GM21447 (cell line): Measurements from ENCODE around the gene FNTB.

ENCODE experiments used
- ATAC-seq: cut with Tn5 transposase; IDR thresholded peaks from one replicate; pipeline ENCODE4 v1.9.1; 2021; ENCODE audit not compliant: unreplicated experiment

FNTB gene, protein sequence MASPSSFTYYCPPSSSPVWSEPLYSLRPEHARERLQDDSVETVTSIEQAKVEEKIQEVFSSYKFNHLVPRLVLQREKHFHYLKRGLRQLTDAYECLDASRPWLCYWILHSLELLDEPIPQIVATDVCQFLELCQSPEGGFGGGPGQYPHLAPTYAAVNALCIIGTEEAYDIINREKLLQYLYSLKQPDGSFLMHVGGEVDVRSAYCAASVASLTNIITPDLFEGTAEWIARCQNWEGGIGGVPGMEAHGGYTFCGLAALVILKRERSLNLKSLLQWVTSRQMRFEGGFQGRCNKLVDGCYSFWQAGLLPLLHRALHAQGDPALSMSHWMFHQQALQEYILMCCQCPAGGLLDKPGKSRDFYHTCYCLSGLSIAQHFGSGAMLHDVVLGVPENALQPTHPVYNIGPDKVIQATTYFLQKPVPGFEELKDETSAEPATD

DNA sequence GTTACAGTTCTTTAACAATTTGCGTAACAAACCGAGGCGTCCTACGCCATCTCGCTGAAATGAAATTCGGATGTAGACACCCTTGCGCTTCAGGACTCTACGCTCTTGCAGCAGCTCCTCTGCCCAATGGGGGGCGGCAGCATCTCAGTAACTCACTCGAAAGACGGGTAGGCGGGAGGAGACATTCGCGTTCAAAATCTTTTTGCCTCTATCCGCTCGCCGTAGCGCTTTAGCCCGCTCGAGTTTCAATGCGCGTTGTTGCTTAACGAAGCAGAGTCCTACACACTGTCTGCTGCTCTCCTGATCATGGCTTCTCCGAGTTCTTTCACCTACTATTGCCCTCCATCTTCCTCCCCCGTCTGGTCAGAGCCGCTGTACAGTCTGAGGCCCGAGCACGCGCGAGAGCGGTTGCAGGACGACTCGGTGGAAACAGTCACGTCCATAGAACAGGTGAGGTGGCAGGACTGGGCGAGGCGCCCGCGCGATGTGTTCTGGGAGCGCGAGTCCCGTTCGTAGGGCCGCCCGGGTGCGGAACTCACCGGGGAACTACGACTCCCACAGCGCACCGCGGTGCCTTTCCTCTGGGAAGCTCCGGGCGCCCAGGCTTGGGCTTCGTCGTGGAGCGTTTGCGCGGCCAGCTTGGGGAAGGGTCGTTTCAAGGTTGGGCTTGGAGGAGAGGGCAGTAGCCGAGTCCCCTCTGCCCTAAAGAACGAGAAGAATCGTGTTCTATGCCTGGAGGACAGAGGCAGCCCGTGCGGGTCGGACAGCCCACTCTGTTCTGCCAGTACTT, at the start of gene FNTB:
TSS of gene FNTB (plus strand) at position 248 of the 790 bp plus-strand sequence. CDS start at position 307, 59 bp downstream.
- ATAC-seq, result peak; percentile 88

DNA sequence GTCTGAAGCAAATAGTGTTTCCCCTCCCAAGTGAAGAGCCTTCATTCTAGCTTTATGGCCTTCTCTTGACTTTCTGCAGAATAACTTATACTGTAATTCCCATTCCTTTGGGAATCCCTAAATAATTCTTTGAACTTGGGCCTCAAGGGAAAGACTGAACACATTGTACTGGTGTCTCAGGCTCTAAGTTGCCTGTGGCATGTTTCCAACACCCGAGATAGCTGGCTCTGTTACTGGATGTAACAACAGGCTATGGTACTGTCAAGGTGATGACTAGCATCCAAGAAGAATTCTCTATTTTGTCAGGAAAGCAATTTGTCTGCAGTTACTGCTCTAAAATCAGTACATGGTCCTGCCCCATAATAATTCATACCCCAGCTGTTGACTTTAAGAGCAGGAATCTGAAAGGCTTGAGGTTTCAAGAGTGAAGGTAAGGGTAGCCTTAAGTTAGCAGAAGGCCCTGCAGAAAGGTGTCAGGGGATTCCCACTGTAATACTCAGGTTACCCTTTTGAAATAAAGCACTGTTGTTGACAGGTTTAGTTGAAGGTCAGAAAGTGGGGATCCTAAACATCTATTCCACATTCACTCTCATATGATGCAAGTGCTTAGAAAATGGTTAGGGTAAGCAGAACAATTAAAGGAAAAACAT, 49.4 kb upstream of the FNTB start:
- ATAC-seq, result no peak

DNA sequence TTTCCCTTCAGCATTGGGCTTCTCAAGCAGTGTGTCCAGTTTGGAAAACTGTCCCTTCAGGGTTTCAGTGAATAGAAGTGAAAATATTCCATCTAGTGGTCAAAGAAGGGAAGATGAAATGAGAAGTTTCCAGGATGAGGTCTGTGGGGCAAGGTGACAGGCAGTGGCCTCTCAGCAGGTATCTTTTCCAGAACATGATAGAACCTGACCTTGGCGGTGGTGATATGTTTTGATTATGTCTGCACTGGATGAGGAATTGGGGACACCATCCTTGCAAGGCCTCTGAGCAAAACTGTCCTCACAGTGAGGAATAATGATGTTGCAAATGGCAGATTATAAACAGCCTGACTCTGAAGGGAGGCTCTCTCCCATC, 48.9 kb upstream of the FNTB start:
- ATAC-seq, result no peak

DNA sequence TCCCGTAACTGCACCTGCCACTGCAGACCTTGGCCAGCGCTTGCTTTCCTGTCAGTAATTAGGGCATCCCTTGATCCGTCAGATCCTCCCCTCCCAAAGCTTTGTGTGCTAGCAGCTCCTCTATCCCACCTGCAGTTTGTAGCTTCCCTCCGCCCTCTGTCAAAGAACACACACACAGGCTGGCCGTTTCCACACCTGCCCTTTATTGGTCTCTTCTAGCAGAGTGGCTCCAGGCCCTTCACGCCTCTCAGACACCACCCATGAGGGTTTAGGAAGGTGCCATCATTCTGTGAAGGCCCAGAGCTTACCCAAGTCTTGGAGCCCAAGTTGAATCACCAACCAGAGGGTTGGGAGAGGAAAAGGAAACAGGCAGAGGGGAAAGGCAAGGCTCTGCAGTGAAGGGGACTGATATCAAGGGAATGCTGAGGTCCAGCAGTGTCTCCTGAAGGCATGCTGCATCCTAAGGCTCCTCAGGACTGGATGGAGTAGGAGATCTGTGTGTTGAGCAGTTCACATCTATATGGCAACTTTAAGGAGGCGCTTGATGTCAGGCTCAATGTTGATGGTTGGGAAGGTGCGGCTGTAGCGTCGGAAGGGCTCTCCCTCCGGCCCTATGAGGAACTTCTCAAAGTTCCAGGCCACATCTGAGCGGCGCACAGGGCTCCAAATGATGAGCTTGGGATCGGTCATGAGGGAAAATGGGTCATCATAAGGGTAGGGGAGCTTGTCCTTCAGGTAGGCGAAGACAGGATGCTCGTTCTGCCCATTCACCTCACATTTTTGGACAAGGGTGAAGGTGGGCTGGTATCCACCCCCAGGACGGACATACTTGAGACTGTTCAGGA, 47.5 kb upstream of the FNTB start:
- no peak for ATAC-seq

DNA sequence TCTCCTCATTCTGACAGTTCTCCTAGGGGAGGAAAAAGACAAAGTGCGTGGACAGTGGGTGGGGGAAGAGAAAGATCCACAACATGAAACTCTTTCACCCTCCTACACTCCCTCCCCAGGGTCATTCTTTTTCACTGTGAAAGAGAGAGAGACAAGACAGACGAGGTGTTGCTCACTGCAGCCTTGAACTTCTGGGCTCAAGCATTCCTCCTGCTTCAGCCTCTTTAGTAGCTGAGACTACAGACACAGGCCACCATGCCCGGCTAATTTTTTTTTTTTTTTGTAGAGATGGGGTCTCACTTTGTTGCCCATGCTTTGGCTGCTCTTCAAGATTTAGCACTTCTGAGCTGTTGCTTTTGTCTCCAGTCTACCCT, 46.9 kb upstream of the FNTB start:
- ATAC-seq, result no peak

DNA sequence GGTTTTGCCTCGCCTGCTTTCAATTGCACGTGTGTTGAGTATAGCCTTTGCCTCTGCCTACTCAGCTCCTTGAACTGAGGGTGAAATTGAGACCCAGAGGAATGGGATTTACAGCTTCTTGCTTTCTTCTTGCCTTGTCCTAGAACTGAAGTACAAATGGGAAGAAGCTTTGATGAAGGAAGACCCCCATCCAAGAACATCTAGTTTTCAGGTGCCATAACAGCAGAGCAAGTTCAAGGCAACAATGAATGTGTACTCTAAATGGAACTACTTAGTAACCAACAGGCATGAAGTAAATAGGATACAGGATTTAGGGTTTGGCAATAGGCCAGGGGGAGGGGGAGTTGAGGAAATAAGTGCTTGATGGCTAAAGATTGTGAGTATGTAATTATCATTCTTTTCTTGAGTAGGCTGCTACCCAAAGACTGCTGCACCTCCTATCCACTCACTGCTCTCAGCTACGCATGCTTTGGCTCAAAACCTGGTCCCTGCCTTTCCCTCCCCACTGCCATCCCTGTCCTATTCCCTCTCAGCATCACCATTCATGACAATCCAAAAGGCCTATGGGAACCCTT, 46.3 kb upstream of the FNTB start:
- ATAC-seq, result no peak

DNA sequence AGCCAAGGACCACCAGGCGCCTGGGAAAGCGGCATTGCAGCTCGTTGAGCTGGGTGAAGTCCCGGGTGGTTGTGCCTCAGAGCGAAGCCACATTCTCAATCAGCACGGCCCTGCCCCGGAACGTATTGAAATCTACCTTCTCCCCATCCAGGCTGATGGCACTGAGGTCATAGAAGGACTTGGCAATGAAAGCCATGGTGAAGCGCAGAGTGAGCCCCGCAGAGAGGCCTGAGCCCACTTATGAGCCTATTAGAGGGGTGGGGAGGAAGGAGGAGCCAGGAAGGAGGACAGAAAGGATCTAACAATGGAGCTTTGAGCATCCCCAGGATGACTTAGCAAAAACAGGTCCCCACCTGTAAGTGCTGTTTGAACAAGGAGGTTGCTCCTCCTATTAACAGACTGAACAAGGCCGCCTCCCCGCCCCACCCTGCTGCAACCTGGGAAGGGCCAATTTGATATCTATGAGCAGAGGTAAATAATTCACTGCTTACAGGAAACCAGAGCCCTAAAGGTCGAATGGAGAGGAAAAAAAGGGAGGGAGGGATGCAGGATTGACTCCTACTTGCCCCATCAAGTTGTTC, 44.1 kb upstream of the FNTB start, which contains the start of gene GPX2:
TSS of gene GPX2 (minus strand) at position 215 of the 581 bp plus-strand sequence. CDS start at position 196, 19 bp downstream.
- ATAC-seq, result no peak

DNA sequence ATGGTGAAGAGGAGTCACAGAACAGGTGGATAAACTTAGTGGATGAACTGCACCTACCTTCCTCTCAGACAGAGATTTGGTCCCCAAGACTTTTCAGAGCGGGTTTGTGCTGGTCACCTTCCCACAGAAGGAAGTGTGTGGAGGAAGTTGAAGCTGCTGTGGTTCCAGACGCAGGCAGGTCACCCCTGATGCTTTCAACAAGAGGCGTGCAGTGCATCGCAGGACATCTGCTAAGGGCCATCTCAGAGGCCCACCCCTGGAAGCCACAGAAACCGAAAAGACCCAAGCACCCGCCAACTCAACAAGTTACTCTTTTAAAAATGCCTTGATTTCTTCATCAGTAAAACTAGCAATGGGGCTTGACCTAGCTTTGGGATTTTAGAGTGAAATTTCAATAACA, 43.1 kb upstream of the FNTB start:
- ATAC-seq, result no peak

DNA sequence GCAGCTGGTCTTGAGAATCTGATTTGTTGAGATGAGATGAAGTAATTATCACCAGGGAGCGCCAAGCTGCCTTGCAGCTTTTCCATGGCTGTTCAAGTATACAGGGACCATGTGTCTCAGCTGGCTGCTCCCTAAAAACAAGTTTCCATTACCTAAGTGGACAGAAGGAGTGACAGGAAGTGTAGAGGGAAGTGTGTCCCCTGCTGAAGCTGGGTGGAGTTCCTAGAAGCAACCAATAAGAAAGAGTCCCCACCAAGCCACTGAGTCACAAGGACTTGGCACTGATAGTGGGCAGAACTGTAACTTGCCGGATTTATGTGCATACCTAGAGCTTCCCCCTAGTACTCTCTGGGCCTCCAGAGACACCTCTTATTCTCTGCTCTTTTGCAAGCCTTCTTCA, 42.7 kb upstream of the FNTB start:
- ATAC-seq, result no peak

DNA sequence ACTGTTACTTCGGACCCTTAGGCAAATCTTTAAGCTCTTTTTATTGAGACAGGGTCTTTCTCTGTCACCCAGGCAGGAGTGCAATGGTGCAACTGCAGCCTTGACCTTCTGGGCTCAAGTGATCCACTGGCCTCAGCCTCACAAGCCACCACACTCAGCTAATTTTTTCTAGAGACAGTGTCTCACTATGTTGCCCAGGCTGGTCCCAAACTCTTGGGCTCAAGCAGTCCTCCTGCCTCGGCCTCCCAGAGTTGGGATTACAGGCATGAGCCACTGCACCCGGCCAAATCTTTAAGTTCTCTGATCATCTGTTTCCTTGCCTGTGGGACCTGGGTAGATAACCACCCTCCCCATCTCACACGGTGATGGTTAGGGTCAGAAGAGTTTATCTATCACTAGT, 41.8 kb upstream of the FNTB start:
- no peak for ATAC-seq

DNA sequence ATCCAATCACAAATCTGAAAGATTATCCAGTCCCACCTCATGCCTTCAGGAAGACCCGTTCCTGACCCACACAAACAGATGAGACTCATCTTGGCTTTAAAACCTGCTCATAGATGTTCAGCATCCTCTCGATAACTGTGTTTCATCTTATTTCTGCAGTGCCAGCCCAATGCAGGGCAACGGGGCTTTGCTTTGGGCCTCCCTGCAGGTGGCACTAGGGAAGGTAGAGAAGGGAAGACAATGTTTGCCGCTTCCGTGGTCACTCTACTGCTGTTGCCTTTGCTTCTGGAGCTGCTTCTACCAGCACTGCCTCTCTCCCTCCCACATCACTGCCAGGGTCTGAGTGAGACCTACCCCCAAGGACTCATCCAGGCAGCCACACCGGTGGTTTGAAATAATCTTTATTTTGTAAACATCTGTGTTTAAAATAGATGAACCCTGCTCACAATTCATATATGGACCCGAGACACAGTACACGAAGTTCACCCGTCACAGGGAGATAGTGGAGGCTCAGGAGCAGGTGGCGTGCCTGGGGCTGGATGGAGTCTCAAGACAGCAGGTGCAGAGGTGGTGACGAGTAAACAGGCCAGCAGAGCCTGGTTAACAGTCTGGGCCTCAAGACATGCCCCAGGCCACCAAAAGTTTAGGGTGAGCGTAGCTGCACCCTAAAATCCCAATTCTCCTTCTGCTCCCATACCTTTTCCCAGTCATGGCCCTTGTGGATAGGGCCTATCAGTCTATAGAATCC, 41.1 kb upstream of the FNTB start:
- ATAC-seq, result no peak

DNA sequence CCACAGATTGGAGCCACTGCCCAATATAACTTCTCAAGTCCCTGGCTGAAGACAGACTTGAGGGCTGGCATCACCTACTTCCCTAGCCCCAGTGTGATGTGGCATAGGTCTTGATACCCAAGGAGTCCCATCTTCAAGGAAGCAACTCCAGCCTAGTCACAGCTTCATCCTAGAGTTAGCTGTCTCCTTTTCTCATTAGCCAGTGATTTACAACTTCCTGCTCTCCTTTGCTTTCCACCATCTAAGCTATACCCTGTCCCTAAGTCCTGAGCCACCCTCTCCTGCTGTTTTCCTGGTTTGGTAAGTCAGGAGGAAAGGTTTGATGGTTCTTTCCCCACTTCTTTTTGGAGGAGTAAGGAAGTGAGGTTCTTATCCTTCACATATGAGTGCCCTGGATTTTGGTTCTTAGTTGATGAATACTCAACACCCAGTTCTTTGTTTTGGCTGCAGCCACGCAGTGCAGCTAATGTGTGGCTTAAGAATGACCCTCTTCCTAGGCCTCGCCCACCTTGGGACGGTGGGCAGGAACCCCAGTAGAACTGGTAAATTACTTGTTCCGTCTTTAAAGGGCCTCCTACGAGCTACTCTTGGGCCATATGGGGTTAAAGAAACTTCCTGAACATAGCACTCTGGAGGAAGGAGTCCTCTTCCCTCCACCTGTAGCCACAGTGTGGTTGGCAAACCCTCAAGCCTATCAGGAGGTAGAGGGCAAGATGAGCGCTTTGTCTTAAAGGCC, 40.2 kb upstream of the FNTB start:
- ATAC-seq, result no peak

DNA sequence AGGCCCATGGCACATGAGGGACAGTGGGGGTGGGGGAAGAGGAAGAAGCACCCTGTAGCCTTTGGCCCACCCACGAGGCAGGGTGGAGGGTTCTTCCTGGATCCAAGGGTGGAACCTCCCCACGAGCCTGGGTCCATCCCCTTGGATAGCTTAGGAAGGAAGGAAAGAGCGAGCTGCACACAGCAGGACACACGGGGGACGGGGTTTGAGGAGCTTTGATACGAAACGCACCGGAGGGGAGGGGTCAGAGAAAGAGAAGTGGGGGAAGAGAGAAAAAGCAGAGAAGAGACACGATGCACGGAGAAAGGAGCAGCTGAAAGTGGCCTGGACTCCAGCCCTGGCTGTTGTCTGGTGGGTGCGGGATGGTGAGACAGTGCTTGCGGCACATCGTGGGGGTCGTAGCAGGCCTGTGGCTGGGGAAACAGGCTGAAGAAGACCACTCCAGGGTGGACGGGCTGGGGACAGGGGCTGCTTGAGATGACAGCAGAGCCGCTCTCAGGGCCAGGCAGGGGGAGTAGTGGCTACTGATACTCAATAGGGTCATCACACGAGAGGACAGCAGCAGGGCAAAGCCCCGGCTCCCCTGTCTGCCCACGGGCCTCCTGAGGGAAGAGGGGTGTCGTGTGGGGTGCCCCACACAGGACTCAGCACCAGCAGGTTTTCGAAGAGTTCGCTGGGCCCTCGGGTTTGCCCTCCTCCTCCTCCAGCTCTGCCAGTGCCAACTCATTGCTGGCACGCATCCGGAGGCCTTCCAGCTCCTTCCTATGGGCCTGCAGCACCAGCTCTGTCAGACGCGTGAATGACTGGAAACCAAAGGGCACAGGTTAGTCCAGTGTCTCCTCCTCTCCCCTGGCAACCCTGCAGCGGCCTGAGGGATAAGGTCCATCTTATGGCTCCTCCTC, 38.7 kb upstream of the FNTB start:
- no peak for ATAC-seq

DNA sequence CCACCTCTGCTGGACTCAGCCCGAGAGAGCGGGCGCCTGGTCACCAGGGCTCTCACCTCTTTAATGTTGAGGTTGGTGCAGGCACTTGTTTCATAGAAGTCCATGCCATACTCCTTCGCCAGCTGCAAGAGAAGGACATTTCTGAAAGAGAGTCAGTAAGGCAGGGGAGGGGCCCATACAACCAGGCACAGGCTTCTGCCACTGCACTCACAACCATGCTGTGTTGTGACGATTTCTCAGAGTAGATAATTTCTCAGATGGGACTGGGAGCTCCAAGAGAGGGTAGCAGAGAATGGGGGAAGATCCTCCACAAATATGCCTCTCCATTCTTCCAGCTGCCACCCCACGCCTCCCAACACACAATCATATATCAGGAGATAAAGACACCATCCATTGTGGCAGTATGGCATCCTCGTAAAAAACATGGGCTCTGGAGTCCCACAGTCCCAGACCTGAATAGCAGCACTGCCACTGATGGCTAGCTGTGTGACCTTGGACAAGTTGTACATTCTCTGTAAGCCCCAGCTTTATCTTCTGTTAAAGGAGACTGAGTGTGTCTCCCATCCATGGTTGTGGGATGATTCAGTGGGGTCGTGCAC, 38.0 kb upstream of the FNTB start:
- ATAC-seq, result no peak

DNA sequence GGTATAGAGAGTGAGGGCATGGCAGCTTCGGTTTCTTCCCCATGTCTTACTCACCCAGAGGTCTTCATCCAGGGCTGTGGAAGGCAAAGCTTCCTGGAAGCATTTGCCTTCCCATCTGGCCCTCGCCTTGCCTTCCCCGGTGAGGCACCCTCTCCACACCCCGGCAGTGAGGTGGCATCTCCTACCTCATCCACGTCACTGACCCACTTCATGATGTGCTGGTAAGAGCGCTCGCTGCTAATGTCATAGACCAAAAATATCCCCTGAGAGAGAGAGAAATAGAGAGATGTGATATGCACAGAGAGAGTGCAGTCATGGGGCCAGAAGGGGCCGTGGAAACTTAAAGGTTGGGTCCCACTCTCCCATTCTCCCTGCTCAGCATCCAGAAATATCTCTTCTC, 35.8 kb upstream of the FNTB start:
- no peak for ATAC-seq

DNA sequence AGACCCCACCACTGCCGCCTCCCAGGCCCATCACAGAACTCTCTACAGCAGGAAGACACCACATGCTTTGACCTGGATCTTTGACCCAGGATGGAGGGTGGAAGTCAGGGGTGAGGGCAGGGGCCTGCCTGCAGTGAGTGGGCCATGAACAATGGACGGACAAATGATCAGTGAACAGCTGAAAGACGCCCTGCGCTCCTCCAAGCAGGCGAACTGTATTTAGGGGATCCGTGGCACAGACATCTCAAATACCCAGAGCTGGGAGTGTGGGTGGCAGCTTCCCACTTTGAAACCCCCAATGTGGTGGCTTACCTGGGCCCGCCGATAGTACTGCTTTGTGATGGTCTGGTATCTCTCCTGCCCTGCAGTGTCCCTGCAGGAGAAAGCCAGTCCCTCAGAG, 35.4 kb upstream of the FNTB start:
- no peak for ATAC-seq

DNA sequence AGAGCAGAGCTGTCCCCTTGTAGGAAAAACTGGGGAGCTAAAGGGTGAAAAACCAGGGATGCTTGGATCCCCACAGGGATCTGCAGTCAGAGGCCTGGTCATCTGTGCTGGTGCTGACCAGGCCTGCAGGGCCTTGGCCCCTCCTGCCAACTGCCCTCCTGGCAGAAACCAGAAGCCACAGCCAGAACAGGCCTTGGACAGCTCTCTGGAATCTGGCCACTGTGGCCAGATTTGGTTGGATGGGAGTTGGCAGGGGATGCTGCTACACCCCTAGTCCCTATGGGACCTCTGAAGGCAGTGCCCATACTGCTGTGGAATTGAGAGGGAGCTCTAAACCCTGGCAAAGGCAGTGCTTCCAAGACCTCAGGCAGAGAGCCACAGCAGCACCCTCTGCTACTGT, 35.0 kb upstream of the FNTB start:
- no peak for ATAC-seq
